Retina (tissue), 1 donor: ENCODE data around the gene LAX1.
A peak's percentile ranks its signal among the peaks of the same experiment; 100 is the strongest.
"Not testable (repeated sequence)": the region's sequence is repeated elsewhere in the genome, so short reads cannot be mapped to it uniquely, and the experiment has no call there.

Source experiments
- DNase-seq: peaks from one replicate; pipeline ENCODE4 v3.0.0-alpha.2; 2016

LAX1 gene

DNA sequence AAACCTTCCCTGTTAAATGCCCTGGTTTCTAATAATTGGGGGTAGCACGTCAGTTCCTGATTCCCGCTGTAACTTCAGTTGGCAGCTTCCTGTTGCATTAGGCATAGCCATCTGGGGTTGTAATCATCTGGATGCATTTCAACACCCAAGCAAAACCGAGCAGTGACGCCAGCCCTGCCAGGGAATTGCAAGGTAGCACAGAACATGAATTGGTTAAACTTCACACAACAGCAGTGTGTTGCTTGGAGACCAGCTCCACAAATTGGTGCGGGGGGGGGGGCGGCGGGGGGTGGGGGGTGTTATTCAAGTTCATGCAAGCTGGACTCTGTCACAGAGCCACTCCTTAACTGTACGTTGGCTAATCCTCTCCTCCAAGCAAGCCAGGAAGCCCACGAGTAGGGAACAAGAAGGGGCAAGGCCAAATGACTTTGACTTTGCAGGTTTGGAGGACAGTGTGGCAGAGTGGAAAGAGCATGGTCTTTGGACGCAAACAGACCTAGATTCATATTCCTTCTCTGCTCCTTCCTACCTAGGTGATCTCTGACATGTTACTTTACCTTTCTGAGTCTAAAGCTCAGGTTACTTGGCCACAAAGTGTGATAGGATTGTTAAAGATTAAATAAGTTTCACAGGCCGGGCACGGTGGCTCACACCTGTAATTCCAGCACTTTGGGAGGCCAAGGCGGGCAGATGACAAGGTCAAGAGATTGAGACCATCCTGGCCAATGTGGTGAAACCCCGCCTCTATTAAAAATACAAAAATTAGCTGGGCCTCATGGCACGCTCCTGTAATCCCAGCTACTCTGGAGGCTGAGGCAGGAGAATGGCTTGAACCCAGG lies 4.7 kb downstream of the LAX1 start:
- peak; percentile 8 for DNase-seq

DNA sequence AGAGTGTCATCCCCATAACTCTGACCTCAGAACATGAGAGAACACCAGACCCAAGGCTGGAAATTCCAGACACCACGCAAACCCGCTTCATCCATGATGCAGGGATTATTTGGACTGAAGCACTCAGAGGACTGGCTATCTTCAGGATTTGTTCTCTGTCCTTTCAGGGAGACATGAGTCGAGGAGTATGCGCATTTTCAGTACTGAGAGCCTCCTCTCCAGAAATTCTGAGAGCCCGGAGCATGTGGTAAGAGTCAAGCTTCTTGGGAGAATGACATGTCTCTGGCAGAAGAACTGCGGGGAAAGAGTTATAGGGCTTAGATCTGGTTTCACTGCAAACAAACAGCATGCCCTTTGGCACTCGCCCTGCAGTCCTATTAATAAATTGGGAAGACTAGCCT lies 6.9 kb downstream of the LAX1 start:
- no peak for DNase-seq

- no peak for DNase-seq
Measured at GRCh38 chr1:203772836-203773235, 7.9 kb downstream of the LAX1 start.

DNA sequence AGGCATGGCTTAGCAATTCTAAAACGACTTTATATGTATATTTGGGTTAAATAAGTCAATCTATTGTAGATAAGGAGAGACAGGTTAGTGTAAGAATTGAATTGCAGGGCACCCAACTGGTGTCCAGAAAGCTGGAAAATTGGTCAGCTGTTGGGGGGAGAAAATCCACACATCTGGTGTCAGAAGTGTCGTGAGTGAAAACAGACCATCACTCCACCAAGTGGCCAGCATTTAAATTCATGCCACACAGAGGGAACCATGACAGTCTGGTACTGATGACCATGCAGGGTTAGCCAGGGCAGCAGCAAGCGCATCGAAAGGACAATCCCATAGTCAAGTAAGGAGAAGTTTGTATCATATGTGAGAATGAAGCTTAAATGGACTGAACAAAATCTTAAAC lies 11.7 kb downstream of the LAX1 start:
- peak; percentile 14 for DNase-seq

GRCh38 chr1:203777596-203777995 lies 12.6 kb downstream of the LAX1 start:
- DNase-seq = no peak

- DNase-seq = no peak
Measured at GRCh38 chr1:203778146-203778545, 13.2 kb downstream of the LAX1 start.

GRCh38 chr1:203778789-203779188 lies 13.8 kb downstream of the LAX1 start:
- no peak for DNase-seq

- no peak for DNase-seq
Measured at GRCh38 chr1:203781962-203782361, 17.0 kb downstream of the LAX1 start.

DNA sequence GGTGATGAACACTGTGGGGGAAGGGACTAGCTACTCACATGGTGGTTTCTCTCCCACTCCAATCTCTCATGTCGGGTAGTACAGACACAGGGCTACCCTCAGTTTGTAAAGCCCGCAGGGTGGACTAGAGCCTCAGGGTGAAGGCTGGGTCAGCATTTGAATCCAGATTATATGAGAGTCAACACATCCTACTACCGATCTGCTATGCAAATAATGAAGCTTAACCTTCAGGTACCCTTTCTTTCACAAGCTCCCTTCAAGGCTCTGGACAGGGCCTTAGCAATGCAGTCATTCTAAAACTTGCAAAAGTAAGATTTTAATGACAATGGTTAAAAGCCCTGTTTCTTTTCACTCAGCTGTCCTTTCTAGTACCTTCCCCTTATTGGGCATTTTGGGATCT lies 25.0 kb downstream of the LAX1 start:
- no peak for DNase-seq

DNA sequence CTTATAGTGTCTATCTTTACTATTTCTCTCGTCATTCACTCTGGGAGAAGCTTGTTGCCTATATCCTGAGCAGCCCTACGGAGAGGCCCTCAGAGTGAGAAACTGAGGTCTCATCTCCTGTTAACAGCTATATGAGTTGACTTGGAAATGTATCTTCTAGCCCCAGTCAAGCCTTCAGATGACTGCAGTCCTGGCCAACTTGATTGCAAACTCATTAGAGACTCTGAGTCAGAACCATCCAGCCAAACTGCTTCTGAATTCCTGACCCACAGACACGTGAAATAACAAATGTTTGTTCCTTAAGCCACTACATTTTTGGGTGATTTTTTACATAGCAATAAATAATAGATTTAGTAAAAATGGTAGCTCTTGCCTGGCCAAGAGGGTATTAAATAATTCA lies 26.5 kb downstream of the LAX1 start:
- DNase-seq = no peak

DNA sequence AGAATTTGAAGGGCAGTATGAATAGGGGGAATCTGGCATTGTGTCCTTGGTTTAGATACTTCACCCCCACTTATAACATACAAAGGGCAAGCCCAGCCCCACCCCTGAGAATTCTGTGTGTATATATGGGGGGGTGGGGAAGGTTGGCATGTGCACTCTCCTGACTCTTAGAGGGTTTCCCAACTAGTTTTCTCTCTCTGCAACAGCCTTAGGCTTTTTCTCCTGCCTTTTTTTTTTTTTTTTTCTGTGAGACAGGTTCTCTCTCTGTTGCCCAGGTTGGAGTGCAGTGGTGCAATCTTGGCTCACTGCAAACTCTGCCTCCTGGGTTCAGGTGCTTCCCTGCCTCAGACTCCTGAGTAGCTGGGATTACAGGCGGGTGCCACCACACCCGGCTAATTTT lies 27.5 kb downstream of the LAX1 start:
- no peak for DNase-seq

GRCh38 chr1:203793561-203793960 lies 28.6 kb downstream of the LAX1 start:
- DNase-seq = not testable (repeated sequence)

DNA sequence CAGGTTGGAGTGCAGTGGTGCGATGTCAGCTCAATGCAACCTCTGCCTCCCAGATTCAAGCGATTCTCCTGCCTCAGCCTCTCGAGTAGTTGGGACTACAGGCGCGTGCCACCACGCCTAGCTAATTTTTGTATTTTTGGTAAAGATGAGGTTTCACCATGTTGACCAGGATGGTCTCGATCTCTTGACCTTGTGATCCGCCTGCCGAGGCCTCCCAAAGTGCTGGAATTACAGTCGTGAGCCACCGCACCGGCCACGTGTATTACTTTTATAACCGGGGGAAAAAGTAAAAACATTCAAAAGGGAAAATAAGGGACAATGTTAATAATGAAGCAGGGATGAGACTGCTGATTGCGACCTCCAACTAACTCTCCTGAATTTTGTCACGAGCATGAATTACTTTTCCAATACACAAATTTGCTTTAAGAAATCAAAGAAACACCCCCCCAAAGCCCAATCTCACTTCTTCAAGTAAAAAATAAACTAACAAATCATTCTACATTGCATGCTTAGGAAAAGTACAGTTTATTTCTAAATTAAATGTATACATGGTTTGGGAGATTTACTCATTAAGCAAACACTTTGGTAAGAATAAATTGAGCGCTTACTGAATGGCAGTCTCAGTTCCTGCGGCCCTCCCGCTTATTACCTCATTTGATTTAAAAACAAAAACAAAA lies 29.9 kb downstream of the LAX1 start:
- no peak for DNase-seq

DNA sequence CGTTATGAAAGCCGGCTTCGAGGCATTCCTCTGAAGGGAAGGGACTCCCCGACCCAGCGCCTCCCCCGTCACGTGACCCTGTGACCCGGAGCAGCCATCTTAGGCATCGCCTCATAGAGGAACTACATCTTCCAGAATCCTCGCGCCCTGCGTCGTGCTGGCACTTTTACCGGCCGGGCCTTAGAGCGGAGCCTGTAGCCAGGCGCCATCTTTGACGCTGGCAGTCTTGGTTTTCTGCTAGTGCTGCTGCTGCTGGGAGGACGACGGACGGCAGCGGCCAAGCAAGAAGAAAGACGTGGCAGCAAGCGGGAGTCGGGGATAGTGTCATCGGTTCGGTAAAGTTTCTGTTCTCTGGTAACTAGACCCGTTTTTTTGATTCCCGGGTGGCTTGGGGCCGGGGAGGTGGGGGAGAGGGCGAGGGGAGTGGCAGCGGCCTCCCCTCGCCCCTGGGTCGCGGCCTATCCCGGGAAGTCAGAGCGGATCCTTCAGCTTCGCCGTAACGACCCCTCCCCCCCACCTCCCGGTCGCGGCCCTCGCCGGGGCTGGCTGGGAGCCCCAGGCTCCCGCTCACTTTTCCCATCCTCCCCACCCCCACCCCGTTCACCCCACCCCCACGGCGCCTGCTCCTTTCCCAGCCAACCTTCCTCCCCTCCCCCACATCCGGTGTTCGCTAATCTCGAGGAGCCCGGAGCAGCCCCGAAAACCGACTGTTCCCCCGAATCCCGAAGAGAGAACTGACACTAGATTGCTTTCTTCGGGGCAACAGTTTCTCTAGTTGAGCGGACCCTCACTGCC lies 30.7 kb downstream of the LAX1 start, which contains the start of the genes ZBED6 and ZC3H11A:
Gene ZBED6 (plus strand): TSS at position 183 of the 795 bp plus-strand sequence. CDS start 1,900 bp downstream, outside the sequence.
Gene ZC3H11A (plus strand): TSS at position 183 of the 795 bp plus-strand sequence. CDS start 21,448 bp downstream, outside the sequence.
- peak; percentile 93 for DNase-seq

DNA sequence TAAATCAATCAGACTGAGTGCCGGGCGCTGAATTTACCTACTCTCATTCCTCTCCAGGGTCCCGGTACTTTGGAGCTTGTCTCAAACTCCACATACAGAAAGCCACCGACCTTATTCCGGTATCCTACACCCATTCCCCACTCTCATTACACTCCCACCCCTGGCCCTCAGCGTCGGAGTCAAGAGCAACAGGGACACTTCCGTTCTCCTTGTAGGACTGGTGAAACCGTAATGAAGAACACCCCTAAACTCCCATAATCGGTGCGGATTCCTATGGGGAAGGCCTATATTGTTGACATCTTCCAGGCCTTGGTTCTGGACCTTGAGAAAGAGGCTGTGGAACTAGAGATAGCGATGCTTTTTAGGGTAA lies 31.2 kb downstream of the LAX1 start:
- DNase-seq = peak; percentile 61

GRCh38 chr1:203797216-203797615 lies 32.2 kb downstream of the LAX1 start:
- DNase-seq = no peak

DNA sequence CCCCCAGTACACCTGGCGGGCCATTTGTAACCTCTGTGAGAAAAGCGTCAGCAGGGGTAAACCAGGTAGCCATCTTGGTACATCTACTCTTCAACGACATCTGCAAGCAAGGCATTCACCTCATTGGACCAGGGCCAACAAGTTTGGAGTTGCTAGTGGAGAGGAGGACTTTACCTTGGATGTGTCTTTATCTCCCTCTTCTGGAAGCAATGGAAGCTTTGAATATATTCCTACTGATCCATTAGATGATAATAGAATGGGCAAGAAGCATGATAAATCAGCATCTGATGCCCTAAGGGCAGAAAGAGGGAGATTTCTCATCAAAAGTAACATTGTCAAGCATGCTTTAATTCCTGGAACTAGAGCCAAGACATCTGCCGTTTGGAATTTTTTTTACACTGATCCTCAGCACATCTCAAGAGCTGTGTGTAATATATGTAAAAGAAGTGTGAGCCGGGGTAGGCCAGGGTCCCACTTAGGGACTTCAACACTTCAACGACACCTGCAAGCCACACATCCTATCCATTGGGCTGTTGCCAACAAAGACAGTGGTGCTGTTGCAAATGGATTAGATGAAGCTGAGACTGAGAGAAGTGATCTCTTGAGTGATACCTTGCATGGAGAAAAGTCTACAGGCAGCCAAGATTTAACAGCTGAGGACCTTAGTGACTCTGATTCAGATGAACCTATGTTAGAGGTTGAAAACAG lies 33.1 kb downstream of the LAX1 start:
- DNase-seq = no peak

- DNase-seq = no peak
Measured at GRCh38 chr1:203799157-203799556, 34.2 kb downstream of the LAX1 start.

- no peak for DNase-seq
Measured at GRCh38 chr1:203799971-203800370, 35.0 kb downstream of the LAX1 start.

DNA sequence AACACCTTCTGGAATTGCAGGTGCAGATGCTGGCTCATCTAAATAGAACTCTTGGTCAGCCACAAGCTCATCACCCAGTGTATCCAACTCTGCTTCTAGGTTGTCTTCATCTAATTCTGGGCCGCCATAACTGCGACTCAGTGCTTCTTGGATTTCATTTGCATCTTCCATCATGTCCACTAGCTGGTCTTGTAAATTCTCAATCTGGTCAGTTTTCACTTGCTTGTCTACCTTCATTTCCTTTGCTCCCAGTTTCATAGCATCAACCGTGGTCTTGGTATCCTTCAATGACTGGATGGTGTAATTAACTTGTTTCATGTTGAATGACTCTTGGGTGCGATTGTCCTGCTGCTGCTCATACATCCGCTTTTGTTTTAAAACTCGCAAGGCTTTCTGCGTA lies 40.7 kb downstream of the LAX1 start:
- no peak for DNase-seq

DNA sequence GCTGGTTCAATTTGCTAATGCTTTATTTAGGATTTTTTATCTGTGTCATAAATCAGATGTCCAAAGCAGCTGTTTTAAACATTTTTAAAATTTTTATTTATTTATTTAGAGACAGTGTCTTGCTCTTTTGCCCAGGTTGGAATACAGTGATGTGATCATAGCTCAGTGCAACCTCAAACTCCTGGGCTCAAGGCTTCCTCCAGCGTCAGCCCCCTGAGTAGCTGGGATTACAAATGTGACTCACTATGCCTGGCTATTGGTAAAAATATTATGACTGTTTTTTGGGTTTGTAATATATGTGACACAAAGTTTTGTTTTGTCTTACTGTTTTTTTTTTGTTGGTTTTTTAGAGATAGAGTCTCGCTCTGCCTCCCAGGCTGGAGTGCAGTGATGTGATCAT lies 42.2 kb downstream of the LAX1 start:
- DNase-seq = no peak

DNA sequence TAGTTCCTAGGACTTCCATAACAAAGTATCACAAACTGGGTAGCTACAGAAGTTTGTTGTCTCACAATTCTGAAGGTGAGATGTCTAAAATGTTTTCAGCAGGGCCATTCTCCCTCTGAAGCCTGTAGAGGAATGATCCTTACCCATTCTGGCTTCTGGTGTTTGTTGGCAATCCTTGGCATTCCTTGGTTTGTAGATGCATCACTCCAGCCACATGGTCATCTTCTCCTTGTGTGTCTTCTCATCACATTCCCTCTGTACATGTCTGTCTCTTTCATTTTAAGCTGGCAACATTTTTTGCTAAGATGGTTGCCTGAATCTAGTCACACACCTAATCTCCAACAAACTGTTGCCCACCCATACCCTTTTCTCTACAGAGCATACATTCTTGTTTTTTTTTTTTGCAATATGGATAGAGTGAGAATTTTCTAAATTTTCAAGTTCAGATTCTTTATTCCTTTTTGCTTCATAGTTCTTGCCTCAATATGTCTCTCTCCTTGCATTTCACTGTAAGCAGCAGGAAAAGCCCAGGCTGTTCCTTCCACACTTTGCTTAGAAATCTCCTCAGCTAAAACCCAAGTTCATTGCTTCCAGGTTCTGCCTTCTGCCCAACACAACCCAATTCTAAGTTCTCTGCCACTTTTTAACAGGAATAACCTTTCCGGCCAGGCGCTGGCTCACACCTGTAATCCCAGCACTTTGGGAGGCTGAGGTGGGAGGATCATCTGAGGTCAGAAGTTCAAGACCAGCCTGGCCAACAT lies 48.8 kb downstream of the LAX1 start:
- no peak for DNase-seq
